ENCODE measurements around the gene SMCHD1. TPM values are rescaled to one million over a fixed set of nuclear protein-coding genes. Genes with fewer than 3 reads are reported as not detected.

The SMCHD1 gene
- total and polyA plus RNA-seq, 10 of the 15 experiments (the other 5 are each of a cell fraction or from before 2014, with no cell fraction given), result 6.0 to 110 (median 48.0) TPM

DNA sequence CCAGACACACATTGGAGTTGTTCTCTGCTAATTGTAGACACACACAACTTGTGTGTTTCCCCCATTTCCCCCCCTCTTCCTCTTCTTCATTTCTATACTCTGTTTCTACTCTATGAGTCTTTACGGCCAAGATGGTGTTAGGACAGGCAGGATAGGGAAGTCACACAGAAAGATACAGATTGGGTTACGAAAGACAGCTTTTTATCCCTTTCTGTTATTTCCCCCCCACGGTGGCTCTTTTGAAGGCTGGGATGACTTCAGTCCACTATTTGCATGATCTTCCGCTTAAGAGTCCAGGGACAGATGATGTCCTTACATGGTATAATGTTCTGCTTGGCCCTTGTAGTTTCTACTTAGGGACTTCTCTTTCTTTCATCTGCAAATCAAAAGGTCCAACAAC, 189.6 kb downstream of the SMCHD1 start:
- Histone ChIP-seq H3K27ac (ENCODE audit: control insufficient read depth, insufficient read depth) (no peak overlapping the region), H3K4me1 (ENCODE audit: control insufficient read depth, insufficient read depth, low read length) (no peaks in the 10 kb centered on the region), H3K9me3 (replicated peaks; ENCODE audit: control insufficient read depth, insufficient read depth, low read length) (no peaks in the 10 kb centered on the region), H2AFZ (ENCODE audit: control insufficient read depth, low read depth, low read length) (no peak overlapping the region), H4K20me1 (ENCODE audit: control insufficient read depth, insufficient read depth) (no peaks in the 10 kb centered on the region), H3K36me3 (ENCODE audit: control insufficient read depth in 2 of 2, insufficient read depth in 2 of 2, low read length in 1 of 2) (no peaks in the 10 kb centered on the region), H3K4me2 (ENCODE audit: control insufficient read depth, insufficient read depth) (no peak overlapping the region), H3K79me2 (ENCODE audit: control insufficient read depth, insufficient read depth, low read length) (no peaks in the 10 kb centered on the region), H3K4me3 (no peak overlapping the region), H3K27me3 (replicated peaks in 1 of 2; ENCODE audit: control insufficient read depth in 2 of 2, insufficient read depth in 2 of 2, low read length in 1 of 2) (peaks cover 4 to 14% of the 10 kb centered on the region in 2 experiments), H3K9ac (ENCODE audit: control insufficient read depth, insufficient read depth, low read length) (no peak overlapping the region)
- WGBS (ENCODE audit: insufficient coverage, insufficient replicate concordance, low lambda C conversion rate, missing lambda C conversion rate), result 49% methylated on average over 4 of the region's 4 CpGs
- DNase-seq (ENCODE audit: low read depth, low spot score) (no peak), ATAC-seq (no peak), FAIRE-seq (no peak)
- ChIA-PET CTCF (no interaction called here), RAD21 (ENCODE audit: unreplicated experiment) (no interaction called here), SMC1A (ENCODE audit: uncharacterized antibody, unreplicated experiment) (no interaction called here), POLR2A (no interaction called here)
- intact Hi-C loops (cut with micrococcal nuclease; ENCODE audit: unreplicated experiment) (no loop called here), in situ Hi-C loops (cut with MboI) (no loop called here)
- BruUV-seq (replicated peaks), result no TSS peak
- TF ChIP-seq MXI1 (IDR thresholded peaks at IDR 0.05; ENCODE audit: low read depth, low read length), result no peak
- TF ChIP-seq POU2F2 (IDR thresholded peaks at IDR 0.05; ENCODE audit: borderline replicate concordance, low read depth, low read length), result no peak
- TF ChIP-seq HDGF (IDR thresholded peaks at IDR 0.05), result no peak
- no peak for TF ChIP-seq NFXL1 (IDR thresholded peaks at IDR 0.05; ENCODE audit: borderline replicate concordance)
- TF ChIP-seq RELA (IDR thresholded peaks at IDR 0.05; ENCODE audit: borderline replicate concordance, partially characterized antibody), result no peak
- TF ChIP-seq, protein P1, sequence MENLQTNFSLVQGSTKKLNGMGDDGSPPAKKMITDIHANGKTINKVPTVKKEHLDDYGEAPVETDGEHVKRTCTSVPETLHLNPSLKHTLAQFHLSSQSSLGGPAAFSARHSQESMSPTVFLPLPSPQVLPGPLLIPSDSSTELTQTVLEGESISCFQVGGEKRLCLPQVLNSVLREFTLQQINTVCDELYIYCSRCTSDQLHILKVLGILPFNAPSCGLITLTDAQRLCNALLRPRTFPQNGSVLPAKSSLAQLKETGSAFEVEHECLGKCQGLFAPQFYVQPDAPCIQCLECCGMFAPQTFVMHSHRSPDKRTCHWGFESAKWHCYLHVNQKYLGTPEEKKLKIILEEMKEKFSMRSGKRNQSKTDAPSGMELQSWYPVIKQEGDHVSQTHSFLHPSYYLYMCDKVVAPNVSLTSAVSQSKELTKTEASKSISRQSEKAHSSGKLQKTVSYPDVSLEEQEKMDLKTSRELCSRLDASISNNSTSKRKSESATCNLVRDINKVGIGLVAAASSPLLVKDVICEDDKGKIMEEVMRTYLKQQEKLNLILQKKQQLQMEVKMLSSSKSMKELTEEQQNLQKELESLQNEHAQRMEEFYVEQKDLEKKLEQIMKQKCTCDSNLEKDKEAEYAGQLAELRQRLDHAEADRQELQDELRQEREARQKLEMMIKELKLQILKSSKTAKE (IDR thresholded peaks at IDR 0.05; ENCODE audit: low read depth, poor library complexity, severe bottlenecking), result no peak
